Measurements from ENCODE around the gene OR8B3.

DNA sequence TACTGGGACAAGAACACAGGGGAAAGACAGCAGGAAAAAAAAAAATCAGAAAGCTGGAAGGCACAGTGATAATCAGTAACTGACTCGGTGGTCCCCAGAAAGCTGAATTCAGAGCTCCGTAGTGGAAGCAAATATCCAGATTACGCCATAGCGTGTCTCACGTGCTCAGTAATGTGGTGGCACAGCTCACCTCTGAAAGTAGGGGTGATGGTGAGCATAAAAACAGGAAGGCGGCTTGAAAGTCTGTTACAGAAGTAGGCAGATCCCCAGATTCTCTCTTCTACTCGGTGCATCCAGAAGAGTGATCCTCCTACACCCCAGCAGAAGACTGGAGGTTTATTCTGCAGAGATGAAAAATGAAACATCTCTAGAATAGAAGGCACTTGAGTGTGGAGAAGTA lies 11.1 kb upstream of the OR8B3 start:
- TF ChIP-seq POLR2AphosphoS5 (IDR thresholded peaks at IDR 0.05; ENCODE audit: borderline replicate concordance, low read depth, low read length) = no peak
- TF ChIP-seq EZH2 (IDR thresholded peaks at IDR 0.05) = no peak
- no peak for TF ChIP-seq FOXP2 (optimal IDR thresholded peaks at IDR 0.05; ENCODE audit: control extremely low read depth, extremely low read length, insufficient read depth)

All from SK-N-MC (cell line).